ENCODE results near the gene HIPK2.

HIPK2 gene

GRCh38 chr7:139750459-139751095, 27.2 kb downstream of the HIPK2 start:
- no peak for DNase-seq

- no peak for DNase-seq
These were observed 28.3 kb downstream of the HIPK2 start for GRCh38 chr7:139749545-139749944.

- DNase-seq = no peak
These were observed 28.9 kb downstream of the HIPK2 start for GRCh38 chr7:139748941-139749340.

GRCh38 chr7:139748373-139748765, 29.4 kb downstream of the HIPK2 start:
- no peak for DNase-seq

GRCh38 chr7:139747662-139748372, 30.0 kb downstream of the HIPK2 start:
- DNase-seq = no peak

- no peak for DNase-seq
These were observed 31.1 kb downstream of the HIPK2 start for GRCh38 chr7:139746652-139747051.

GRCh38 chr7:139745678-139746143, 32.1 kb downstream of the HIPK2 start:
- DNase-seq = peak; percentile 60

- no peak for DNase-seq
These were observed 32.8 kb downstream of the HIPK2 start for GRCh38 chr7:139744768-139745677.

- DNase-seq = no peak
These were observed 33.6 kb downstream of the HIPK2 start for GRCh38 chr7:139743967-139744767.

- DNase-seq = no peak
These were observed 34.4 kb downstream of the HIPK2 start for GRCh38 chr7:139743267-139743966.

- no peak for DNase-seq
These were observed 35.9 kb downstream of the HIPK2 start for GRCh38 chr7:139741789-139742344.

- no peak for DNase-seq
These were observed 36.6 kb downstream of the HIPK2 start for GRCh38 chr7:139741239-139741638.

GRCh38 chr7:139739863-139740597, 37.8 kb downstream of the HIPK2 start:
- peak; percentile 75 for DNase-seq

GRCh38 chr7:139738772-139739171, 39.0 kb downstream of the HIPK2 start:
- no peak for DNase-seq

GRCh38 chr7:139738101-139738489, 39.7 kb downstream of the HIPK2 start:
- DNase-seq = no peak

GRCh38 chr7:139737221-139738100, 40.3 kb downstream of the HIPK2 start:
- no peak for DNase-seq

- no peak for DNase-seq
These were observed 41.7 kb downstream of the HIPK2 start for GRCh38 chr7:139735912-139736595.

- no peak for DNase-seq
These were observed 42.3 kb downstream of the HIPK2 start for GRCh38 chr7:139735466-139735865.

GRCh38 chr7:139734395-139734794, 43.4 kb downstream of the HIPK2 start:
- no peak for DNase-seq

Data from NCI-H1694 (cell line).